ENCODE data around the gene LPCAT4.
A peak's percentile ranks its signal among the peaks of the same experiment; 100 is the strongest.

The LPCAT4 gene

DNA sequence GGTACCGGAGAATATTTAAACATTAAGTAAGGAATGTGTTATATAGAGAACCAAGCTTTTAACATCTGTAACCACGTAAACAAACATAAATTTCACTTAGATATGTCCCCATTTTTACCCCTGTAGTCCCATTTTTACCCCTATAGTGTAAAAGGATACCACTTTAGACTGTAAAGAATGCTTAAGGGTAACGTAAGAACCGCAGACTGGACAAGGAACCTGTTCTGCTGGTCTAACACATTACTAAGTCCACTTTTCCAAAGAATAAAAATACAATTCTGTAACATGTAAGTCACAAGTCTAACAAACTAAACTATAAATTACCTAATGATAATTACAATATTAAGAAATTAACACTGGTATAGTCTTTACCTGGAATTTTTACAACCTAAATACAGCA is 32.3 kb downstream of the LPCAT4 start:
- no peak for ATAC-seq
- Mint-ChIP-seq H3K4me3 (peak overlapping the region; percentile 96 to 99), H3K27me3 (no peaks in the 10 kb centered on the region), H3K27ac (peak overlapping the region in 1 of 2 donors; percentile 96), H3K4me1 (peaks cover 65% of the 10 kb centered on the region), H3K9me3 (no peaks in the 10 kb centered on the region)
- no peak for DNase-seq

DNA sequence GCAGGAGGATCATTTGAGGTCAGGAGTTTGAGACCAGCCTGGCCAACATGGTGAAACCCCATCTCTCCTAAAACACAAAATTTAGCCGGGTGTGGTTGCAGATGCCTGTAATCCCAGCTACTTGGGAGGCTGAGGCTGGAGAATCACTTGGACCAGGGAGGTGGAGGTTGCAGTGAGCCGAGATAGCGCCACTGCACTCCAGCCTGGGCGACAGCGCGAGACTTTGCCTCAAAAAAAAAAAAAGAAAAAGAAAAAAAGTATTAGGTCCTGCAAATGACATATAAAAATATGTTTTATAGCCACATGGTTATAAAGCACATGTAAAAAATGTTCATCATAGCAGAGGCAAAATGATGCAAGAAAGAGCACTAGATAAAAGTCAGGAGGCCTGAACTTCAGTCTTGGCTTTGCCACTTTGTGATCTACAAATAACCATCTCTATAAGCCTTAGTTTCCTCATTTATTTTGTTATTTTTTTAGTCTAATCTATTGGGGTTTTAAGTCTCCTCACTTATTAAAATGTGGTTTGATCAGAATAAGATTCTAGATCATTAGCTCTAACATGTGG is 34.4 kb downstream of the LPCAT4 start:
- ATAC-seq (no peak), DNase-seq (no peak)
- Mint-ChIP-seq H3K4me1 (peaks cover 73% of the 10 kb centered on the region), H3K27me3 (no peaks in the 10 kb centered on the region), H3K27ac (peak overlapping the region; percentile 79 to 96), H3K4me3 (peak overlapping the region; percentile 30 to 96), H3K9me3 (no peaks in the 10 kb centered on the region)

GRCh38 chr15:34331809-34332208 is 35.2 kb downstream of the LPCAT4 start:
- H3K4me3 Mint-ChIP-seq = peak overlapping the region; percentile 27 to 96
- DNase-seq (no peak), ATAC-seq (peak; percentile 77)
- peak overlapping the region; percentile 79 to 96 for H3K27ac Mint-ChIP-seq
- H3K9me3 Mint-ChIP-seq = no peaks in the 10 kb centered on the region
- no peaks in the 10 kb centered on the region for H3K27me3 Mint-ChIP-seq
- H3K4me1 Mint-ChIP-seq = peaks cover 68% of the 10 kb centered on the region

- DNase-seq (no peak), ATAC-seq (no peak)
- H3K27me3 Mint-ChIP-seq = no peaks in the 10 kb centered on the region
- peak overlapping the region; percentile 1 to 34 for H3K4me3 Mint-ChIP-seq
- H3K9me3 Mint-ChIP-seq = no peaks in the 10 kb centered on the region
- H3K4me1 Mint-ChIP-seq = peaks cover 70% of the 10 kb centered on the region
- peak overlapping the region in 1 of 2 donors; percentile 86 for H3K27ac Mint-ChIP-seq
Measured at GRCh38 chr15:34330279-34330678, 36.7 kb downstream of the LPCAT4 start.

GRCh38 chr15:34329006-34329405 is 38.0 kb downstream of the LPCAT4 start:
- Mint-ChIP-seq H3K4me3 (peak overlapping the region; percentile 55 to 59), H3K4me1 (peaks cover 73% of the 10 kb centered on the region), H3K27me3 (no peaks in the 10 kb centered on the region), H3K27ac (peak overlapping the region in 1 of 2 donors; percentile 1), H3K9me3 (no peaks in the 10 kb centered on the region)
- DNase-seq (no peak), ATAC-seq (no peak)

GRCh38 chr15:34327906-34328305 is 39.1 kb downstream of the LPCAT4 start:
- ATAC-seq (no peak), DNase-seq (no peak)
- H3K4me3 Mint-ChIP-seq = peak overlapping the region; percentile 55 to 72
- H3K4me1 Mint-ChIP-seq = peaks cover 64% of the 10 kb centered on the region
- peak overlapping the region; percentile 91 to 95 for H3K27ac Mint-ChIP-seq
- H3K9me3 Mint-ChIP-seq = peaks cover 0 to 3% of the 10 kb centered on the region in 2 donors
- no peaks in the 10 kb centered on the region for H3K27me3 Mint-ChIP-seq

DNA sequence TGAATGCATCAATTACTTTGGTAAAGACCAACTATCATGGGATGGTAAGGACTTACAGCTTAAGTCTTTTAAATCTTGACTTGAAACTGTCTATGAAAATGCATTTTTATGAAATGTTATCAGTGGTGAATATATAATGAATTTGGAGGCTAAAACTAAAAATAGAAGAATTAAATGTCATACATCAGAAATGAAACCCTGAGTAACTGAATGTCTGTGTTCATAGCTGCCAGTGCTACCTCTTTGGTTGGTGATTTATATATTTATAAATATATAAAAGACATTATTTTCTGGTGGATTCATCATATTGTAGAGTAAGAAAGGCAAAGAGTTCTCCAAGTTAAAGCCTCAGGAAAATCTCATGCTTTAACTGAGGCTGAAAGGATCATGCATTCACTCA is 41.6 kb downstream of the LPCAT4 start:
- Mint-ChIP-seq H3K4me3 (peak overlapping the region; percentile 51 to 70), H3K9me3 (peaks cover 0 to 6% of the 10 kb centered on the region in 2 donors), H3K4me1 (peaks cover 64% of the 10 kb centered on the region), H3K27me3 (no peaks in the 10 kb centered on the region), H3K27ac (peak overlapping the region in 1 of 2 donors; percentile 67)
- DNase-seq = no peak
- ATAC-seq = no peak

DNA sequence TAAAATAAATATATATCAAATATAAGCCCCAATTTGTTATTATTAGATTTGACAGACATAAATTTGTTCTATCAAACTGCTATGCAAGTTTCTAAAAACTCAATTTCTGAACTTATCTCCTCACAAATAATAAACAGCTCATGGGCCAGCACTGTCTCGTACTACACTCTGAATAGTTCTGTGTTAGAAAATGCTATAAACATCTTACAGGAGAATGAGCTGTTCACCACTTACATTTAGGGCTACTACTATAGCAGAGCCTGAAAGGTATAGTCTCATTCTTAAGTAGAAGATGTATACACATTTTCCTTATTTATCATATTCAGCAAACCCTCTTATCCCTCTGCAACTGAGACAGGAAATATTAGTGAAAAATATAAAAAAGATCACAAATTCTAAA is 42.1 kb downstream of the LPCAT4 start:
- ATAC-seq = no peak
- Mint-ChIP-seq H3K4me3 (peak overlapping the region; percentile 13 to 70), H3K27ac (peak overlapping the region in 1 of 2 donors; percentile 20), H3K4me1 (peaks cover 64% of the 10 kb centered on the region), H3K9me3 (peaks cover 0 to 6% of the 10 kb centered on the region in 2 donors), H3K27me3 (no peaks in the 10 kb centered on the region)
- DNase-seq = no peak

GRCh38 chr15:34323217-34323616 is 43.8 kb downstream of the LPCAT4 start:
- H3K4me3 Mint-ChIP-seq = no peak overlapping the region
- H3K4me1 Mint-ChIP-seq = peaks cover 61% of the 10 kb centered on the region
- peaks cover 0 to 6% of the 10 kb centered on the region in 2 donors for H3K9me3 Mint-ChIP-seq
- DNase-seq = no peak
- no peaks in the 10 kb centered on the region for H3K27me3 Mint-ChIP-seq
- no peak for ATAC-seq
- no peak overlapping the region for H3K27ac Mint-ChIP-seq

DNA sequence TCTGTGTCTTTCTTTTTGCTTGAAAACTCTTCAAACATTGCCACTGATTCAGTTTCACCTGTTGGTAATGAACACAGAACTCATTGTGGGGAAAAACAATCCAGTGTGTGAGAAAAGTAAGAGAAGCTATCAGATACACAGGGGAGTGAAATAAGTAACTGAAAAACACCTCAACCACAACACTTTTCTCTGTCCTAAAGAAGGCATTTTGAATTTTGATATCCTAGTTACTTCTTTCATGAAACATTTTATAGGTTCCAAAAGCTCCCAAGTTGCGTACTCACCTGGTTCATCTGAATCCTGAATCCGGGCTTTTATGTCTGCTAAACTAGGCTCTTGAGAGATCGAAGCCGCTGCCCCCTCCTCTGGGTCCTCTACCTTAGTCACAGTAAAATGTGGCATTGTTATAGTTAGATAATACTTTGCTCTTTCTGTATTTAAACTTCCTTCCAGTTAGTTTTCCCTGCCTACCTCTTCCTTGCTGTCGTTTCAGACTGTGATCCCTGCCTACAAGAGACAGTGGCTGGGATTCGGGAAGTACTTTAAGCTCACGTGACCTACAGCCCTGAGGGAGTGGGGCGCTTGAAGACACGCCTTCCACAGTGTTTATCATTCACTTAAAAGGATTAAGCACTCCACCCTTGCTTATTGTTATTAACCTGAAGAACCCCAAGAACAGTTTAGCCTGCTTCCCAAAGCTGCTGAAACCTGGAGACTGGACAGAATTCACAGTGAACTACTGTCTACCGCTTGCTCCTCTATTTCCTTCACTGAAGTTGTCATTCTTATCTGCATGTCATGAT is 48.5 kb downstream of the LPCAT4 start:
- Mint-ChIP-seq H3K4me3 (peak overlapping the region; percentile 90 to 96), H3K27ac (peak overlapping the region; percentile 96 to 98)
- no peak for DNase-seq

GRCh38 chr15:34314491-34315490 is 52.2 kb downstream of the LPCAT4 start:
- no peak for DNase-seq
- no peaks in the 10 kb centered on the region for H3K9me3 Mint-ChIP-seq
- H3K27me3 Mint-ChIP-seq = no peaks in the 10 kb centered on the region
- peak overlapping the region; percentile 58 to 73 for H3K4me3 Mint-ChIP-seq
- peaks cover 60% of the 10 kb centered on the region for H3K4me1 Mint-ChIP-seq
- peak overlapping the region in 1 of 2 donors; percentile 24 for H3K27ac Mint-ChIP-seq
- ATAC-seq = no peak

More for the DNA sequence above, 48.5 kb downstream of the LPCAT4 start:
- Mint-ChIP-seq H3K4me1 (peaks cover 71% of the 10 kb centered on the region), H3K9me3 (peaks cover 0 to 6% of the 10 kb centered on the region in 2 donors), H3K27me3 (no peaks in the 10 kb centered on the region)
- ATAC-seq = peak; percentile 81

- Mint-ChIP-seq H3K27ac (no peak overlapping the region), H3K4me3 (no peak overlapping the region), H3K4me1 (peaks cover 60% of the 10 kb centered on the region), H3K9me3 (peaks cover 0 to 4% of the 10 kb centered on the region in 2 donors), H3K27me3 (no peaks in the 10 kb centered on the region)
- DNase-seq (no peak), ATAC-seq (no peak)
Measured at GRCh38 chr15:34311563-34311962, 55.4 kb downstream of the LPCAT4 start.

Data from stimulated activated naive CD8-positive, alpha-beta T cell treated with anti-CD3 and anti-CD28 coated beads, Interleukin-15, amount 100 ng/mL, for 72 hours (primary cell).